ENCODE data around the gene CDKL5.

CDKL5 gene

DNA sequence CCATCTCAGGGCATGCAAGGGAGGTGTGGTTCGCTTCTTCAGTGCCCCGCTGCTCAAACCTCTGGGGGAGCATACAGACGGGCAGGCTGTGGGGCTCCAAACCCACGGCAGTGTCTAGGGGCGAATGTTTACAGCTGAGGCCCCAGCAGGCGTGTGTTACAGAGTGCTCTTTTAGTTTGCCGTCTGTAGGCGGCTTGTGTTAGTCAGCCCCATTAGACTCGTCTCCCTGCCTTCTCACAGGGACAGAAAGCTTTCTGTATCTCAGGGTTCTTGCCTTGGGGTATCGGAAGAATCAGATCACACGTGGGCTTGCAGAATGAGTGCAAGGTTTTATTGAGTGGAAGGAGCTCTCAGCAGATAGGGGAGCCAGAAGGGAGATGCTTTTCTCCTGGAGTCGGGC is 235.9 kb downstream of the CDKL5 start:
- H3K27ac ChIP-seq = no peak overlapping the region
- no peak for TF ChIP-seq ZFX (IDR thresholded peaks at IDR 0.05)
- TF ChIP-seq, protein P1, sequence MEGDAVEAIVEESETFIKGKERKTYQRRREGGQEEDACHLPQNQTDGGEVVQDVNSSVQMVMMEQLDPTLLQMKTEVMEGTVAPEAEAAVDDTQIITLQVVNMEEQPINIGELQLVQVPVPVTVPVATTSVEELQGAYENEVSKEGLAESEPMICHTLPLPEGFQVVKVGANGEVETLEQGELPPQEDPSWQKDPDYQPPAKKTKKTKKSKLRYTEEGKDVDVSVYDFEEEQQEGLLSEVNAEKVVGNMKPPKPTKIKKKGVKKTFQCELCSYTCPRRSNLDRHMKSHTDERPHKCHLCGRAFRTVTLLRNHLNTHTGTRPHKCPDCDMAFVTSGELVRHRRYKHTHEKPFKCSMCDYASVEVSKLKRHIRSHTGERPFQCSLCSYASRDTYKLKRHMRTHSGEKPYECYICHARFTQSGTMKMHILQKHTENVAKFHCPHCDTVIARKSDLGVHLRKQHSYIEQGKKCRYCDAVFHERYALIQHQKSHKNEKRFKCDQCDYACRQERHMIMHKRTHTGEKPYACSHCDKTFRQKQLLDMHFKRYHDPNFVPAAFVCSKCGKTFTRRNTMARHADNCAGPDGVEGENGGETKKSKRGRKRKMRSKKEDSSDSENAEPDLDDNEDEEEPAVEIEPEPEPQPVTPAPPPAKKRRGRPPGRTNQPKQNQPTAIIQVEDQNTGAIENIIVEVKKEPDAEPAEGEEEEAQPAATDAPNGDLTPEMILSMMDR (conservative IDR thresholded peaks at IDR 0.05) = no peak

DNA sequence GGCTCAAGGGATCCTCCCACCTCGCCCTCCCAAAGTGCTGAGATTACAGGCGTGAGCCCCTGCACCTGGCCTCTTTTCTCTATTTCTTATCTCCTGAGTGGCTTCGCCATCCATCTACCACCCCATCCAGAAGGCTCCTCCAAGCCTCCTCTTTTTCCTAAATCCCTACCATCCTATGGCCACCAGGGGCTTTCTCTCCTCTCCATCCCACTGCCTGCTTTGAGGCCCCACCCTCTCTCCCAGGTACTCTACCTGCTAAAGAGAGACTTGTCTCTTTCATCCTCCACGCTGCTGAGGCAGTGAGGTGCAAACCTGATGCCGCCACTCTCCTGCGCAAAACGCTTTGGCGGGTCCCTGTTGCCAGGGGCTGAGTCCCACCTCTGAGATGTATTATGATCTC is 239.5 kb downstream of the CDKL5 start:
- H3K27ac ChIP-seq = no peak overlapping the region
- TF ChIP-seq, protein P1 (conservative IDR thresholded peaks at IDR 0.05) = no peak; the same call in 1 of the 2 replicates
- no peak for TF ChIP-seq ZFX (IDR thresholded peaks at IDR 0.05)

DNA sequence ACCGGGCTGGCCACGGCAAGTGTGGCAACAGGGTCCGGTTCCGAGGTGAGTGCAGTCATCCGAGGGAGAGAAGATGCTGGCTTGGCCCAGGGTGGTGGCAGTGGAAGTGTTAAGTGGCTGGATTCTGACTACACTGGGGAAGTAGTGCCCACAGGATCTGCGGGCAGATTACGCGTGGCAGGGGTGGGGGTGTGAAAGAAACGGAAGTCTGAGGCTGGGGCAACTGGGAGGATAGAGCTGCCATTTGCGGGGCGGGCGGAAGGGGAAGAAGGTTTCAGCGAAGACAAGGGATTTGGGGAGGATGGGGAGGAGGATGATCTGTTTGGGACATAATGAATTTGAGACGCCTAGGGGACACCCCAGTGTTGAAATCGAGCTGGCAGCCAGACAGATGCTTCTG is 241.2 kb downstream of the CDKL5 start:
- no peak for TF ChIP-seq ZFX (IDR thresholded peaks at IDR 0.05)
- TF ChIP-seq, protein P1 (conservative IDR thresholded peaks at IDR 0.05) = no peak
- H3K27ac ChIP-seq = no peak overlapping the region

DNA sequence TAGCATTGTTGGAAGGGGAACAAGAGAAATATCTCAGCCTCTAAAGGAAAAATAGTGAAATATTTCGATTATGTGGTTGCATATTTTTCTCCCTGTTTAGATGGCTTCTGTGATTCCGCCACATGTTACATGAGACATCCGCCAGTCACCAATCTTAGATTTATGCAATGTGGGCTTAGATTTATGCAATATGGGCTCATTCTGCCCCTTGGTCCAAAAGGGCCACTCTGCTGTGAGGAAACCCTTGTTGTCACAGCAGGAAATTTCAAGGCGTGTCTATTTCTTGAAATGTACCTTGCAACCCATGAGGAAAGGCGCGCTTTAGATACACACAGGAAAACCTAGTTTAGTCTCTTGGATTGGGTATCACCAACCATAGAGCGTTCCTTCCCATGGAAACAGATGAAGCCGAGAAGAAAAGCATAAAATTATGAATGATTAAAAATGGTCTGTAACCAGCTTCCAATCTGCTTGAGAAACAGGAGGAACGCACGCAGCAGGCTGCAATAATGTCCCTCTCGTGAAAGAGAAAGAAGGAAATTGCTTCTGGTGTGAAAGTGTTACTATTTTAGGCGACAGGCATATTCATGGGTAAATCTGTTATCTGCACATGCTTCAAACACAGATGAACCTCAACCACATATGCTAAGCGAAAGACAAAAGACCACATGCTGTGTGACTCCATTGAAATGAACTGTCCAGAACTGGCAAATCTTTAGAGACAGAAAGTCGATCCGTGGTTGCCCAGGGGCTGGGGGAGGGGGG is 242.8 kb downstream of the CDKL5 start:
- H3K27ac ChIP-seq = no peak overlapping the region
- TF ChIP-seq ZFX (IDR thresholded peaks at IDR 0.05) = no peak
- TF ChIP-seq, protein P1 (conservative IDR thresholded peaks at IDR 0.05) = no peak

DNA sequence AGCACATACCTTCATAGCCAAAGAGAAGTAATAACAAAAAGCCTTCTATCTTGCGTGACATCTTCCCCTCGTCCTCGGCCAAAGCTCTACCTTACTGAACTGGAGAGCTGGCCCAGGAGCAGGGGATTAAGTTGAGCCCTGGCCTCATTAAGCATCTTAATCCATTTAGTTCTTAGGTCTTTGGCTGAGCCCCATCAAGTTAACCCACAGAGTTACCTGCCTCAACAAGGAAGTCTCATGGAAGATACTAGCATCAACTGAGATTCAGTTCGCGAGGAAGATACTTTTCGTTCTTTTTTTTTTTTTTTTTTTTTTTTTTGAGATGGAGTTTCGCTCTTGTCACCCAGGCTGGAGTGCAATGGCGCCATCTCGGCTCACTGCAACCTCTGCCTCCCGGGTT is 246.6 kb downstream of the CDKL5 start, which contains the start of gene RS1:
TSS of gene RS1 (minus strand) at position 101 of the 400 bp plus-strand sequence. CDS start at position 61, 40 bp downstream.
- no peak within 1 kb of the TSS for H3K27ac ChIP-seq
- TF ChIP-seq, protein P1 (conservative IDR thresholded peaks at IDR 0.05) = no peak
- TF ChIP-seq ZFX (IDR thresholded peaks at IDR 0.05) = no peak

DNA sequence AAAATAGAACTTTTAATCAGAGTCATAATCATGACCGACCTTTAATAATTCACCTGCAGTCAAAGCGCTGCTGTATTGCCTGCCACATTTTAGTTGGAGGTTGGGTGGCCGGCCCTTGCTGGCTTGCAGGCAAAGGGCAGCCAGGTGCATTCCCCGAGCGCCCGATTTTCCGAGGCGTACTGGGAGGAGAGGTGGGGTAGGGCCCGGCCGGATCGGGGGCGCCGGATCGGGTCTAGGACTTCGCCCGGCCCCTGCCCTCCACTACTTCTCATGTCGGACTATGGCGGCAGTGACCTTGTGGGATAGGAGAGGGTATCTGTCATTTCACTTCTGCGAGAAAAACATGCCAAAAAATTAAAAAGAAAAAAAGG is 249.0 kb downstream of the CDKL5 start:
- TF ChIP-seq, protein P1 (conservative IDR thresholded peaks at IDR 0.05) = no peak
- no peak for TF ChIP-seq ZFX (IDR thresholded peaks at IDR 0.05)
- peak overlapping the region; percentile 82 for H3K27ac ChIP-seq

DNA sequence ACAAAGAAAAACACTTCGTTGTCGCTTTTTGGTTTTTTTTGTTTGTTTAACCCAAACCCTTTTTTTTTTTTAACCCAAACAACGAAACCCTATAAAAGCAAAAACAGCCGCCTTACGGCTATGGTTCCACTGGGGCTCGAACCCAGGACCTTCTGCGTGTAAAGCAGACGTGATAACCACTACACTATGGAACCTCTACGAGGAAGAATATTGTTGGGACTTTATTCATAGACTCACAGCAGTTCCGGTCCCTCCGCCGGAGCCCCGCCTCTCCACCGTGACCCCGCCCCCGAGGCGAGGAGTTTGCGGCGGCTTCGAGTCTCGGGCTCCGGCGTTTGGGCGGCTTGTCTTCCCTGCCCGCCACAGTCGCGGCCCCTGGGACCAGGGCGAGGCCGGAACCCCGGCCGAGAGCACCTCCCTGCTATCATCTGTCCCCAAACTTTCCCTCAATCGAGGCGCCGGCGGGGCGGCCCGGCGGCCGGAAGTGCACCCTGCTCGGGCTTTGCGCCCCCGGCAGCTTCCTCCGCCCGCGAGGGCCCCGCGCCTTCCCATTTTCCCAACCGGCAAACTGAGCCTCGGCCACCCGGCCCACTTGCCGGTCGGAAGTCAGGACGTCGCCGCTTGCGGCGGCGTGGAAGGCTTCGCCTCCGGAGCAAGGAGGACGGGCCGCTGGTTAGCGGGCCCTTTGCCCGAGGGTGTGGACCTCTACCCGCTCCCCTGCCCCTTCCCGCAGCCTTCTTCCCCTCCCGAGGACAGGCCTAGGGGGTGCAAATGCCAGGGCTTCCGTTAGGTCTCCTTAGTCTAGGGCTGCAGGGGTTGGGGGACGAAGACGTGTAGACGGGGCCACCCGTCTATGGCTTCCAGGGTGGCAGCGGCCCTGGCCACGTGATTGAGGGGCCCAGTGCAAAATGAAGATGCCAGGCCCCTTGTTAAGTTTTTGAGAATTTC is 249.7 kb downstream of the CDKL5 start:
- TF ChIP-seq, protein P1 (conservative IDR thresholded peaks at IDR 0.05) = no peak
- TF ChIP-seq ZFX (IDR thresholded peaks at IDR 0.05) = peak; percentile 64
- H3K27ac ChIP-seq = peak overlapping the region; percentile 82
